ENCODE measurements around the gene INPPL1. TPM values are rescaled to one million over a fixed set of nuclear protein-coding genes. Genes with fewer than 3 reads are reported as not detected.

The INPPL1 gene
- total and polyA plus RNA-seq, 2 of the 13 experiments (the other 11 are each of a cell fraction or from before 2014, with no cell fraction given) = 29.1 to 66.9 TPM

- TF ChIP-seq EP300 (IDR thresholded peaks at IDR 0.05; ENCODE audit: low read depth in 2 of 2, low read length in 2 of 2) = no peak
- no peak for TF ChIP-seq EP300 (CRISPR knock-in tag; IDR thresholded peaks at IDR 0.05; ENCODE audit: borderline replicate concordance)
- TF ChIP-seq THAP11 (CRISPR knock-in tag; IDR thresholded peaks at IDR 0.05) = no peak
- TF ChIP-seq, protein P1, sequence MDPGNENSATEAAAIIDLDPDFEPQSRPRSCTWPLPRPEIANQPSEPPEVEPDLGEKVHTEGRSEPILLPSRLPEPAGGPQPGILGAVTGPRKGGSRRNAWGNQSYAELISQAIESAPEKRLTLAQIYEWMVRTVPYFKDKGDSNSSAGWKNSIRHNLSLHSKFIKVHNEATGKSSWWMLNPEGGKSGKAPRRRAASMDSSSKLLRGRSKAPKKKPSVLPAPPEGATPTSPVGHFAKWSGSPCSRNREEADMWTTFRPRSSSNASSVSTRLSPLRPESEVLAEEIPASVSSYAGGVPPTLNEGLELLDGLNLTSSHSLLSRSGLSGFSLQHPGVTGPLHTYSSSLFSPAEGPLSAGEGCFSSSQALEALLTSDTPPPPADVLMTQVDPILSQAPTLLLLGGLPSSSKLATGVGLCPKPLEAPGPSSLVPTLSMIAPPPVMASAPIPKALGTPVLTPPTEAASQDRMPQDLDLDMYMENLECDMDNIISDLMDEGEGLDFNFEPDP (CRISPR knock-in tag; conservative IDR thresholded peaks at IDR 0.05) = no peak
- TF ChIP-seq ZSCAN25 (CRISPR knock-in tag; IDR thresholded peaks at IDR 0.05) = no peak
- TF ChIP-seq, protein P2, sequence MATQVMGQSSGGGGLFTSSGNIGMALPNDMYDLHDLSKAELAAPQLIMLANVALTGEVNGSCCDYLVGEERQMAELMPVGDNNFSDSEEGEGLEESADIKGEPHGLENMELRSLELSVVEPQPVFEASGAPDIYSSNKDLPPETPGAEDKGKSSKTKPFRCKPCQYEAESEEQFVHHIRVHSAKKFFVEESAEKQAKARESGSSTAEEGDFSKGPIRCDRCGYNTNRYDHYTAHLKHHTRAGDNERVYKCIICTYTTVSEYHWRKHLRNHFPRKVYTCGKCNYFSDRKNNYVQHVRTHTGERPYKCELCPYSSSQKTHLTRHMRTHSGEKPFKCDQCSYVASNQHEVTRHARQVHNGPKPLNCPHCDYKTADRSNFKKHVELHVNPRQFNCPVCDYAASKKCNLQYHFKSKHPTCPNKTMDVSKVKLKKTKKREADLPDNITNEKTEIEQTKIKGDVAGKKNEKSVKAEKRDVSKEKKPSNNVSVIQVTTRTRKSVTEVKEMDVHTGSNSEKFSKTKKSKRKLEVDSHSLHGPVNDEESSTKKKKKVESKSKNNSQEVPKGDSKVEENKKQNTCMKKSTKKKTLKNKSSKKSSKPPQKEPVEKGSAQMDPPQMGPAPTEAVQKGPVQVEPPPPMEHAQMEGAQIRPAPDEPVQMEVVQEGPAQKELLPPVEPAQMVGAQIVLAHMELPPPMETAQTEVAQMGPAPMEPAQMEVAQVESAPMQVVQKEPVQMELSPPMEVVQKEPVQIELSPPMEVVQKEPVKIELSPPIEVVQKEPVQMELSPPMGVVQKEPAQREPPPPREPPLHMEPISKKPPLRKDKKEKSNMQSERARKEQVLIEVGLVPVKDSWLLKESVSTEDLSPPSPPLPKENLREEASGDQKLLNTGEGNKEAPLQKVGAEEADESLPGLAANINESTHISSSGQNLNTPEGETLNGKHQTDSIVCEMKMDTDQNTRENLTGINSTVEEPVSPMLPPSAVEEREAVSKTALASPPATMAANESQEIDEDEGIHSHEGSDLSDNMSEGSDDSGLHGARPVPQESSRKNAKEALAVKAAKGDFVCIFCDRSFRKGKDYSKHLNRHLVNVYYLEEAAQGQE (IDR thresholded peaks at IDR 0.05; ENCODE audit: borderline replicate concordance in 1 of 2, low read depth in 1 of 2, low read length in 2 of 2) = no peak
- TF ChIP-seq TCF12 (IDR thresholded peaks at IDR 0.05) = no peak
- TF ChIP-seq TCF12 (CRISPR knock-in tag; IDR thresholded peaks at IDR 0.05) = no peak
- no peak for TF ChIP-seq CC2D1A (CRISPR knock-in tag; IDR thresholded peaks at IDR 0.05)
Observed at GRCh38 chr11:72249961-72250360, 25.4 kb downstream of the INPPL1 start (continued).
